GM12873 (cell line): ENCODE data around the gene HEYL.

ENCODE experiments used
- TF ChIP-seq, protein P1 (sequence below): IDR thresholded peaks from 2 replicates; pipeline ENCODE4 v1.5.1; 2012; ENCODE audit warnings: low read depth, mild to moderate bottlenecking, moderate library complexity, low read length, control low read depth; ENCODE audit not compliant: insufficient read depth; ENCODE audit errors: missing control alignments

HEYL gene

DNA sequence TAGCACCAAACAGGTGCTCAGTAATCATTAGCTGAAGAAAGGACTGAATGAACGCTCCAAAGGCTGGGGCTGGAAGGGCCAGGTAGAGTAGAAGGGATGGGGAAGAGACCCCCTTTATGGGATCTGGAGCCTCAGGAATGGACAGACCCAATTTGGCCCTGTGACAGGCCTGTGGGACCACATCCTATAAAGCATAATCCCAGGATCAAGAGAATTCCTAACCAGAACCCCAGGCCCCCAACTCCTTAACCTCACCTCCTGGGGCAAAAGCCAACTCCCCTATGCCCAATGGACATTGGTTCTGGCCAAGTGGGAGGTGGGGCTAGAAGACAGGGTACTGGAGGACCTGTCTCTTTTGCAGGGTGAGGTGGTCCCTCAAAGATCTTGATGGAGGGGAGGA is 42.6 kb upstream of the HEYL start:
- TF ChIP-seq, protein P1, sequence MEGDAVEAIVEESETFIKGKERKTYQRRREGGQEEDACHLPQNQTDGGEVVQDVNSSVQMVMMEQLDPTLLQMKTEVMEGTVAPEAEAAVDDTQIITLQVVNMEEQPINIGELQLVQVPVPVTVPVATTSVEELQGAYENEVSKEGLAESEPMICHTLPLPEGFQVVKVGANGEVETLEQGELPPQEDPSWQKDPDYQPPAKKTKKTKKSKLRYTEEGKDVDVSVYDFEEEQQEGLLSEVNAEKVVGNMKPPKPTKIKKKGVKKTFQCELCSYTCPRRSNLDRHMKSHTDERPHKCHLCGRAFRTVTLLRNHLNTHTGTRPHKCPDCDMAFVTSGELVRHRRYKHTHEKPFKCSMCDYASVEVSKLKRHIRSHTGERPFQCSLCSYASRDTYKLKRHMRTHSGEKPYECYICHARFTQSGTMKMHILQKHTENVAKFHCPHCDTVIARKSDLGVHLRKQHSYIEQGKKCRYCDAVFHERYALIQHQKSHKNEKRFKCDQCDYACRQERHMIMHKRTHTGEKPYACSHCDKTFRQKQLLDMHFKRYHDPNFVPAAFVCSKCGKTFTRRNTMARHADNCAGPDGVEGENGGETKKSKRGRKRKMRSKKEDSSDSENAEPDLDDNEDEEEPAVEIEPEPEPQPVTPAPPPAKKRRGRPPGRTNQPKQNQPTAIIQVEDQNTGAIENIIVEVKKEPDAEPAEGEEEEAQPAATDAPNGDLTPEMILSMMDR: no peak

DNA sequence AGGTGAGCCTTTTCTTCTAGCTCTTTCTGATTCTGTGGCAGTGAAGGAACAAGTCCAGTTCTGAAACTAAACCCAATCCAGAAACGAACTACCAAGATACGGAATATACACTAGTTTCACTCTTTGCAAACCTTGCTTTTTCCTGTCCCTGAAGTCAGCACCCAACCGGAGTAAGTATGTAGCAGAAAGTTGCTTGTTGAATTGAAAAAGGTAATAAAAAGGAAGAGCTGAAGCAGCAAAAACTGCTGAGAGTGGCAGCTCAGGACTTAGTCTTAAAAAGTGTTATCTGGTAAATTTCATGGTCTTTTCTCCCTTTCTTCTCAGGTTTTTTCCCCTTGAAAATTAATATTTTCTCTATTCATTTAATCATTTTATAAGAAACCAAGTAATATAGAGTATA is 41.9 kb upstream of the HEYL start:
- TF ChIP-seq, protein P1: no peak

DNA sequence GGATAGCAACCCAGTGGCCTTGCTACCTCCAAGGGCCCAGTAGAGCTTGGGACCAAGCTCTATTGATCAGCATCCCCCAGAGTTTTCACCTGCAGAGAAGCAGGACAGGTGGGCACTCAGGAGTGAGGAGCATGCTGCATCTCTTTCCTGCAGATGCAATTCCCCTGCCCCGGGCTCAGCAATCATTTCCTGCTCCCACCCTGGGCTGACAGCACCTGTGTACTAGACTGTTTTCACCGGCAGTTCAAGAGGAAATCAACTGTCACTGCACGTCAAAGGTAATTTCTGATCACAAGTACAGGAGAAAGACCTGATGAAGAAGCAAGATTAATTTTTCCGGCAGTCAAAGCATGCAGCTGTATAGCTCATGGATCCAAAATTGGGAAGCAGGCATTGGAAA is 41.3 kb upstream of the HEYL start:
- TF ChIP-seq, protein P1: no peak

DNA sequence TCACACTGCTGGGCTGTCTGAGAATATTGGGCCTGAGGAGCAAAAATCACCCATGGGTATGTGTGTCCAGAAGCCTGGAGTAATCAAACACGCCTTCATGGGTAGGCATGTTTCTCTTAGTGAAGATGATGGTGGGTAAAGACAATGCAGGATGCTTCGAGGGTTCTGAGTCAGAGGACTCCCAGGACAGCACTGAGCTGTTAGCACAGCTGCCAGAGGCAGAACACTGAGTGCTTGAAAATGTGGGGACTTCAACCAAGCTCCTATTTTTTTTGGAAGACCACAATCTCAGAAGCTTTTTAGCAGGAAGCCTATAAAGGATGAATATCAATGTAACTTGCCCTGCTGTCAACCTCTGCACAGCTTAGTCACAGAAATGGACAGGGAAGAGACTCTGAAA is 40.4 kb upstream of the HEYL start:
- TF ChIP-seq, protein P1: no peak

DNA sequence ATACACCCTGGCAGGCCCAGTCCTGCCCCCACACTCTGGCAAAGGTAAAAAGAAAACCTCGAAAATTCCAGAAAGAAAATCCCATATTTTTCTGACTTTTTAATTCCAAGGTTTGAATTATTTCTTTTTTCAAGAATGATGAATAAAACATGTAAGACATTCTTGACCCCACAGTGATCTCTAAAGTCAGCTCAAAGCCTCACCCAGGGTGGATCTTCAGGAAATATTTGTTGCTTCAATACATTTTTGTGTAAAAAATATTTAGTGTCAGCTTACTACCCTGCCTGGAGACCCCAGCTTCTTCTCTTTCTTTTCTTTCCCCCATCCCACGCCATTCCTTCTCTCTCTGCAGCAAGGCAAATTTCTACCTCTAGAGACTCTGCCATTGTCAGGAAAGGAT is 39.4 kb upstream of the HEYL start:
- TF ChIP-seq, protein P1: no peak

DNA sequence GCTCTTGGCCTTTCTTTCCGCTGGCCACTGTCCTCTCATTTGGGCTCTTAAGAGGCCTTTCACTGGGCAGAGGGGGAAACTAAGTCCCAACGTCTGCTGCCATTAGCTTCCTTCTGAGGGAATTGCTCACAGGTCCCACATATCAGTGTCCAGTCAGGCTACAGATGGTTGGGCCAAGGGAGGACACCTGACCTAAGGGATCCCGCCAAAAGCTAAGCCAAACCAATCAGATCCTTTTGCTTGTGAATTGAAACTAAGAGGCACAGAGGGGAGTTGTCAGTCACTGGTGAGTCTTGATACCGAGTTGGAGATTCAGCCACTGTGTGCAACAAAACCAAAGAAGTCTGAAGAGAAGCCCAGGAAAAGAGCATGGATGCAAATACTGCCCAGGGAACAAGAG is 38.2 kb upstream of the HEYL start:
- TF ChIP-seq, protein P1: no peak

DNA sequence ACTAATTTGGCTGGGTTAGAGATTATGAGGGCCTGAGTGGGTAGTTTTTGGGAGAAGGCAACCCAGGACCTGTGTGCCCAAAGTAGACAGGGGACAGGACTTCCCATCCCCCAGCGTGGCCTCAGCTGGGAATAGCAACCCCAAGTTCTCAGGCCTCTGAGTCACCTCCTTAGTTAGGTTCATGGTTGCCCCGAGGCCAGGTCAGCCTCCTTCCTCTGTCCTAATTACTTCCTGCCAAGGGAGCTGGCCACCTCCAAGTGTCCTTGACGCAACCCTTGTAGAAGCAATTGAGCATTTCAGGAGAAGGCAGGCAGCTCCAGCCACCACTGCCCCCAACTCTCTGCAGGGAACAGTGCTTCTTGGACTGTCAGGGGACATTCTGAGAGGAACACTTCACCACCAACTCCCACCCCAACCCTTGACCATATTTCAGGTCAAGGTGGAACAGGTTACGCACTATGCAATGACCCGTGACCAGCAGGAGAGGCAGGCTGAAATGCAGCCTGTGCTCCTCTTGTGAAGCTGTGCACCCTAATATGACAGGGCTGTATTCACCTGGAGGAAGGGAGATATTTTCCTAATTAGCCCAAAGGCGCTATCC is 37.6 kb upstream of the HEYL start:
- TF ChIP-seq, protein P1: no peak
